GM23248 (cell line): Measurements from ENCODE around the gene AMBRA1. TPM values are rescaled to one million over a fixed set of nuclear protein-coding genes. Genes with fewer than 3 reads are reported as not detected.
A peak's percentile ranks its signal among the peaks of the same experiment; 100 is the strongest.
"Not testable (repeated sequence)": the region's sequence is repeated elsewhere in the genome, so short reads cannot be mapped to it uniquely, and the experiment has no call there.

ENCODE experiments used
- DNase-seq: peaks from one replicate; pipeline ENCODE4 v3.0.0-alpha.2; 2015
- H2AFZ ChIP-seq: fragments of 200-600 bp; sonication (generic); 2 replicates; pipeline ENCODE4 v1.6.1; 2016; ENCODE audit warnings: antibody characterized with exemption
- H3F3A ChIP-seq: fragments of 200-600 bp; sonication (generic); 2 replicates; pipeline ENCODE4 v1.6.1; 2016; ENCODE audit warnings: mild to moderate bottlenecking, antibody characterized with exemption, mixed run types; ENCODE audit not compliant: insufficient read depth
- H3K27ac ChIP-seq: fragments of 200-600 bp; sonication (generic); 2 replicates; pipeline ENCODE4 v1.5.1; 2016; ENCODE audit warnings: mild to moderate bottlenecking
- H3K27me3 ChIP-seq: fragments of 200-600 bp; sonication (generic); replicated peaks from 2 replicates; pipeline ENCODE4 v1.6.1; 2016; ENCODE audit warnings: mild to moderate bottlenecking; ENCODE audit not compliant: insufficient read depth
- H3K36me3 ChIP-seq: fragments of 200-600 bp; sonication (generic); 2 replicates; pipeline ENCODE4 v1.6.1; 2016; ENCODE audit warnings: low read depth, mild to moderate bottlenecking
- H3K4me1 ChIP-seq: fragments of 200-600 bp; sonication (generic); 2 replicates; pipeline ENCODE4 v1.6.1; 2016; ENCODE audit warnings: mild to moderate bottlenecking; ENCODE audit not compliant: insufficient read depth
- H3K4me2 ChIP-seq: fragments of 200-600 bp; sonication (generic); one replicate; pipeline ENCODE4 v1.6.1; 2016; ENCODE audit warnings: mild to moderate bottlenecking; ENCODE audit not compliant: unreplicated experiment
- H3K4me3 ChIP-seq: fragments of 200-600 bp; sonication (generic); 2 replicates; pipeline ENCODE4 v1.5.1; 2016; ENCODE audit warnings: mild to moderate bottlenecking
- H3K79me2 ChIP-seq: fragments of 200-600 bp; sonication (generic); 2 replicates; pipeline ENCODE4 v1.6.1; 2016; ENCODE audit warnings: mild to moderate bottlenecking; ENCODE audit not compliant: insufficient read depth
- H3K9ac ChIP-seq: fragments of 200-600 bp; sonication (generic); 2 replicates; pipeline ENCODE4 v1.6.1; 2016; ENCODE audit warnings: mild to moderate bottlenecking
- H3K9me2 ChIP-seq: fragments of 200-600 bp; sonication (generic); 2 replicates; pipeline ENCODE4 v1.6.1; 2016; ENCODE audit warnings: mixed run types, mild to moderate bottlenecking, moderate library complexity; ENCODE audit not compliant: insufficient read depth
- H3K9me3 ChIP-seq: fragments of 200-600 bp; sonication (generic); one replicate; pipeline ENCODE4 v1.6.1; 2017; ENCODE audit warnings: low read depth
- H4K20me1 ChIP-seq: fragments of 200-600 bp; sonication (generic); 2 replicates; pipeline ENCODE4 v1.6.0; 2016; ENCODE audit not compliant: insufficient read depth
- EZH2 ChIP-seq: fragments of 200-600 bp; sonication (generic); IDR thresholded peaks from 2 replicates; pipeline ENCODE4 v1.6.1; 2018; ENCODE audit warnings: antibody characterized with exemption, mild to moderate bottlenecking; ENCODE audit not compliant: insufficient read depth, poor library complexity, severe bottlenecking
- EZH2phosphoT487 ChIP-seq: fragments of 200-600 bp; sonication (generic); IDR thresholded peaks from 2 replicates; pipeline ENCODE4 v1.6.1; 2018; ENCODE audit warnings: antibody characterized with exemption, moderate library complexity, mild to moderate bottlenecking, low read depth; ENCODE audit not compliant: insufficient read depth
- WGBS, 2 experiments: methylation state at CpG; one replicate each; pipeline ENCODE4 v1.1.6; 2015 to 2017; ENCODE audit warnings: low lambda C conversion rate in 2 of 2, low coverage in 1 of 2; ENCODE audit errors: missing lambda C conversion rate in 2 of 2; 5-methylcytosine and 5-hydroxymethylcytosine counted together
- in situ Hi-C: fragments of 300-500 bp; cut with MboI; formaldehyde crosslinking; loops from 2 replicates; pipeline ENCODE4 v1.15.0; 2020
- polyA plus RNA-seq: library from polyadenylated mRNA; unstranded; fragments of >200 nt; fragmentation: Nextera tagmentation; extraction: Ambion mirVana; gene quantifications from 2 replicates; pipeline ENCODE4 v1.2.1, GENCODE V29; 2016
- total RNA-seq: library from RNA; depleted of rRNA; stranded (reverse); fragments of >200 nt; shearing (Covaris generic); gene quantifications from 2 replicates; pipeline ENCODE4 v1.2.3, GENCODE V29; 2014

Gene AMBRA1
- total and polyA plus RNA-seq, 2 experiments from 2014 or later = 5.0 to 46.0 TPM

DNA sequence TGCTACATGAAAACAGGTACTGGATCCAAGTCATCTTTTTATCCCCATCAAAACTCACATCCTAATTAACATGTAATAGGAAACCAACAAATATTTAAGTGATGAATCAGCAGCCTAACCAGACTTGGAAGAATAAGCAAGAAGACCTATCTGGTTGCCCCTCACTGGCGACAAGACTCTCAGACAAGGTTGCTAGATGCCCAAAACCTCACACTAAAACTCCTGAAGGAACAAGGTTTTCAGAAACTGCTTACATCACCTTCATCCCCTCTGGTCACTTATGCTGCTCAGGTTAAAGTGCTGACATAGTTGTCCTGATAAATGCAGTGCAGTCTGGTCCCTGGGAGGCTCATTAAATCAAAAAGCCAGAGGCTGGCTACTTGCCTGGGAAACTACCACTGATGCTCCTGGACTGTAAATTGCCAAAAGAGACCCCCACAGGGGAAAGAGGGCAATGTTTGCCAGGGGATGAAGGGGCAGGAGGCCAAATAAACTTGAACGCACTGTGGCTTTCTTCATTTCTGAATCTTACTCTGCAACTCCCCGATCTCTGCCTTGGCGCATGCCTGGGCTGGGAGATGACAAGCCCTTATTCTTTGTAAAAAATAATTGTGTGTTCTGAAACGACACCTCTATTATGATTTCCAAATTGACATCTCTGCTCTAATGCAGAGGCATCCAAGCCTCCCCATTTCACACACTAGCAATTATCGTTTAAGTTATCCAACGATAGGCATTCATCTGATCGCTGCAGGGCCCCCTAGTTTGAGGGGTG, 72.7 kb downstream of the AMBRA1 start:
- no peak overlapping the region for H3K4me3 ChIP-seq
- H3K4me1 ChIP-seq = peaks cover 13% of the 10 kb centered on the region
- no peak overlapping the region for H3K27ac ChIP-seq
- no peaks in the 10 kb centered on the region for H3K36me3 ChIP-seq
- WGBS, 2 experiments = 84 to 86% methylated on average over 8 of the region's 8 CpGs
- in situ Hi-C loops = no loop called here
- H3K9me3 ChIP-seq = no peaks in the 10 kb centered on the region
- H3K9ac ChIP-seq = no peak overlapping the region
- peak; percentile 56 for DNase-seq
- H3K9me2 ChIP-seq = no peaks in the 10 kb centered on the region
- no peaks in the 10 kb centered on the region for H3K27me3 ChIP-seq
- peaks cover 12% of the 10 kb centered on the region; the same call in 1 of the 2 replicates for H4K20me1 ChIP-seq
- no peak overlapping the region for H2AFZ ChIP-seq
- TF ChIP-seq EZH2 (no peak), EZH2phosphoT487 (no peak)
- H3K79me2 ChIP-seq = peaks cover 96% of the 10 kb centered on the region
- H3K4me2 ChIP-seq = no peak overlapping the region
- 0 out of 2 replicates have a peak, but pooled peaks cover 3% of the 10 kb centered on the region for H3F3A ChIP-seq

DNA sequence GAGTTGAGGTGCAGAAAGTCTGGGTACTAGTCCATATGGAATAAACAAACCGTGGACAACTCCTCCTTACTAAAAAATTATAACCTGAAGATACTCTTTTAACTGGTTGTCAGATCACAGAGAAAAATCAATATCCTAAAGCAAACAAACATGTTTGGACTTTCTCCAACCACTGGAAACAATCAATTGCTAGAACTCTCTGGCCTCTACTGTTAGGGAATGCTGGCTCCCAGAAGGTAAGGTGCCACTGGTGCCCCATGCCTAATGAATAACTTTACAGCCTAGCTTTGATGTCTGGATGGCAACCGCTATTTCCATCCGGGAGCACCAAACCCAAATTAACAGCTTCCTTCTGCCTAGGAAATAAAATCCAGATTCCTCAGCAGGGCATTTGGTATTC, 74.5 kb downstream of the AMBRA1 start:
- no peaks in the 10 kb centered on the region for H3K9me3 ChIP-seq
- no peak overlapping the region for H2AFZ ChIP-seq
- peaks cover 95% of the 10 kb centered on the region for H3K79me2 ChIP-seq
- no peak overlapping the region for H3K9ac ChIP-seq
- H3F3A ChIP-seq = peaks cover 10% of the 10 kb centered on the region
- H4K20me1 ChIP-seq = peaks cover 13% of the 10 kb centered on the region; the same call in 1 of the 2 replicates
- no peak overlapping the region for H3K27ac ChIP-seq
- 60 to 61% methylated on average over 3 of the region's 3 CpGs for WGBS, 2 experiments
- TF ChIP-seq EZH2 = no peak
- no peak for TF ChIP-seq EZH2phosphoT487
- H3K4me2 ChIP-seq = no peak overlapping the region
- DNase-seq = no peak
- H3K4me1 ChIP-seq = peaks cover 20% of the 10 kb centered on the region
- H3K9me2 ChIP-seq = no peaks in the 10 kb centered on the region
- no peaks in the 10 kb centered on the region for H3K36me3 ChIP-seq
- H3K27me3 ChIP-seq = no peaks in the 10 kb centered on the region
- H3K4me3 ChIP-seq = no peak overlapping the region
- in situ Hi-C loops = no loop called here

DNA sequence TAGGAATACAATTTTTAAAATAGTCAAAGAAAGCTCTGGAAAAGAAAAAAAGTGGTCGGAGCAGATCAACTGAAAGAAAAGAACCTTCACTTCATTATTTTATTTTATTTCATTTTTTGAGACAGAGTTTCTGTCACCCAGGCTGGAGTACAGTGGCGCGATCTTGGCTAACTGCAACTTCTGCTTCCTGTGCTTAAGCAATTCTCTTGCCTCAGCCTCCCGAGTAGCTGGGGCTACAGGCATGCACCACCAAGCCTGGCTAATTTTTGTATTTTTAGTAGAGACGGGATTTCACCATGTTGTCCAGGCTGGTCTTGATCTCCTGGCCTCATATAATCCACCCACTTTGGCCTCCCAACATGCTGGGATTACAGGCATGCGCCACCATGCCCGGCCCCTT, 74.9 kb downstream of the AMBRA1 start:
- H3K27me3 ChIP-seq, H3K27ac ChIP-seq, H3K9ac ChIP-seq, in situ Hi-C loops, H3F3A ChIP-seq, H3K4me3 ChIP-seq, H3K4me2 ChIP-seq, H2AFZ ChIP-seq, DNase-seq, H3K9me2 ChIP-seq, H3K36me3 ChIP-seq, H3K9me3 ChIP-seq: not testable (repeated sequence)
- Histone ChIP-seq H4K20me1 (peaks cover 17% of the 10 kb centered on the region; the same call in 1 of the 2 replicates), H3K79me2 (peaks cover 95% of the 10 kb centered on the region), H3K4me1 (peaks cover 20% of the 10 kb centered on the region)
- WGBS, 2 experiments = 85 to 87% methylated on average over 7 of the region's 7 CpGs

DNA sequence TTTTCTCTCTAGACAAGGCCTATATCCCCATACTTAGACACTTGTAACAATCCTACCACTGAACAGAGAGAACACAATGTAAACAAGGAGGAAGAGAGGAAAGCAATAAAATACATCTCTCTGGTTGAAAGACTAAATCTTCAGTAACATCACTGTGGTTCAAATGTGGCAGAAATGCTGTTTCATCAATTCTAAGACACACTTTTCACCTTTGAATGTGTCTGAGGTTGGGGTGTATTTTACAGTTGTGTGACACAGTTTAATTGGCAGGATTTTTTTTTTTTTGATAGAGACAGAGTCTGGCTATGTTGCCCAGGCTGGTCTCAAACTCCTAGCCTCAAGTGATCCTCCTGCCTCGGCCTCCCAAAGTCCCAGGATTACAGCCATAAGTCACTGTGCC, 79.5 kb downstream of the AMBRA1 start:
- Histone ChIP-seq H3K4me1 (peaks cover 7% of the 10 kb centered on the region), H3K79me2 (peaks cover 90% of the 10 kb centered on the region), H4K20me1 (peaks cover 5% of the 10 kb centered on the region; the same call in 1 of the 2 replicates), H3K9ac (no peak overlapping the region), H3K4me3 (no peak overlapping the region), H3F3A (peaks cover 6% of the 10 kb centered on the region), H2AFZ (no peak overlapping the region), H3K9me2 (no peaks in the 10 kb centered on the region), H3K4me2 (no peak overlapping the region), H3K27ac (no peak overlapping the region), H3K9me3 (no peaks in the 10 kb centered on the region), H3K27me3 (no peaks in the 10 kb centered on the region), H3K36me3 (0 out of 2 replicates have a peak, but pooled peaks cover 7% of the 10 kb centered on the region)
- in situ Hi-C loops = no loop called here
- no peak for TF ChIP-seq EZH2phosphoT487
- no peak for TF ChIP-seq EZH2
- no peak for DNase-seq
- WGBS, 2 experiments = 88 to 100% methylated on average over 1 of the region's 1 CpG
